ENCODE results near the gene HEXIM1. TPM values are rescaled to one million over a fixed set of nuclear protein-coding genes. Genes with fewer than 3 reads are reported as not detected.

Gene HEXIM1
- total RNA-seq, 2 experiments from 2014 or later = 50.5 to 50.9 TPM

GRCh38 chr17:45144199-45145034, 3.9 kb upstream of the HEXIM1 start:
- Histone ChIP-seq H3K36me3 (ENCODE audit: insufficient read depth, low read length) (peaks cover under 1% of the 10 kb centered on the region), H3K4me1 (ENCODE audit: insufficient read depth, low read length) (peaks cover 52% of the 10 kb centered on the region), H3K4me3 (ENCODE audit: low read length) (peak overlapping the region; percentile 50), H3K27ac (ENCODE audit: low read depth in 1 of 2, low read length in 2 of 2) (peak overlapping the region; percentile 34 to 53), H3K27me3 (ENCODE audit: control insufficient read depth in 1 of 2, insufficient read depth in 2 of 2, low read length in 2 of 2) (no peaks in the 10 kb centered on the region), H3K9me3 (ENCODE audit: control insufficient read depth in 1 of 2, insufficient read depth in 1 of 2, low read length in 2 of 2) (no peaks in the 10 kb centered on the region)
- no peaks in the 10 kb centered on the region for H3K9me3 Mint-ChIP-seq
- intact Hi-C loops (cut with DNase I, micrococcal nuclease) = loop anchor here (5.0 kb wide), 3 partner anchors 82 to 173 kb away; partner anchors contain the start of genes DCAKD (in 1 of the 2), MAP3K14 (in 1 of the 2) and NMT1 (in 1 of the 2)
- ChIA-PET CTCF (interaction anchor here (1.0 to 1.8 kb wide), 2 partner anchors 9 to 17 kb away, joined by 3 to 7 read pairs; partner anchors contain the start of genes ACBD4 and HEXIM2), POLR2A (interaction anchor here (0.7 to 10.9 kb wide), 5 partner anchors 9 to 245 kb away, joined by 3 to 630 read pairs (median 3); partner anchors contain the start of genes ACBD4, EFTUD2 and HEXIM2)
- H3K4me1 Mint-ChIP-seq (ENCODE audit: low read depth) = peaks cover 52% of the 10 kb centered on the region
- H3K27ac Mint-ChIP-seq = peak overlapping the region; percentile 71
- DNase-seq = peak in 4 of 14 experiments; percentile 19 to 54 (median 45)
- ATAC-seq (ENCODE audit: poor library complexity) = no peak
- H3K27me3 Mint-ChIP-seq = peaks cover 8% of the 10 kb centered on the region
- peak overlapping the region; percentile 80 for H3K4me3 Mint-ChIP-seq
- TF ChIP-seq, protein P1, sequence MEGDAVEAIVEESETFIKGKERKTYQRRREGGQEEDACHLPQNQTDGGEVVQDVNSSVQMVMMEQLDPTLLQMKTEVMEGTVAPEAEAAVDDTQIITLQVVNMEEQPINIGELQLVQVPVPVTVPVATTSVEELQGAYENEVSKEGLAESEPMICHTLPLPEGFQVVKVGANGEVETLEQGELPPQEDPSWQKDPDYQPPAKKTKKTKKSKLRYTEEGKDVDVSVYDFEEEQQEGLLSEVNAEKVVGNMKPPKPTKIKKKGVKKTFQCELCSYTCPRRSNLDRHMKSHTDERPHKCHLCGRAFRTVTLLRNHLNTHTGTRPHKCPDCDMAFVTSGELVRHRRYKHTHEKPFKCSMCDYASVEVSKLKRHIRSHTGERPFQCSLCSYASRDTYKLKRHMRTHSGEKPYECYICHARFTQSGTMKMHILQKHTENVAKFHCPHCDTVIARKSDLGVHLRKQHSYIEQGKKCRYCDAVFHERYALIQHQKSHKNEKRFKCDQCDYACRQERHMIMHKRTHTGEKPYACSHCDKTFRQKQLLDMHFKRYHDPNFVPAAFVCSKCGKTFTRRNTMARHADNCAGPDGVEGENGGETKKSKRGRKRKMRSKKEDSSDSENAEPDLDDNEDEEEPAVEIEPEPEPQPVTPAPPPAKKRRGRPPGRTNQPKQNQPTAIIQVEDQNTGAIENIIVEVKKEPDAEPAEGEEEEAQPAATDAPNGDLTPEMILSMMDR (IDR thresholded peaks at IDR 0.05) = no peak
- peaks cover 20% of the 10 kb centered on the region for H3K36me3 Mint-ChIP-seq (ENCODE audit: low read depth)

- ATAC-seq (ENCODE audit: poor library complexity) (no peak), DNase-seq (peak in 1 of 14 experiments; percentile 27)
- H3K4me3 ChIP-seq (ENCODE audit: low read length) = peak overlapping the region; percentile 50
- H3K36me3 ChIP-seq (ENCODE audit: insufficient read depth, low read length) = no peaks in the 10 kb centered on the region
- no peak overlapping the region for H3K27ac ChIP-seq (ENCODE audit: low read depth in 1 of 2, low read length in 2 of 2)
- intact Hi-C loops (cut with DNase I, micrococcal nuclease) = loop anchor here (5.0 kb wide), 3 partner anchors 83 to 172 kb away; partner anchors contain the start of genes DCAKD (in 1 of the 2), MAP3K14 (in 1 of the 2) and NMT1 (in 1 of the 2)
- Mint-ChIP-seq H3K27me3 (peaks cover 8% of the 10 kb centered on the region), H3K27ac (peak overlapping the region; percentile 59), H3K4me1 (ENCODE audit: low read depth) (peaks cover 55% of the 10 kb centered on the region), H3K4me3 (peak overlapping the region; percentile 73), H3K9me3 (no peaks in the 10 kb centered on the region), H3K36me3 (ENCODE audit: low read depth) (peaks cover 26% of the 10 kb centered on the region)
- TF ChIP-seq, protein P1 (IDR thresholded peaks at IDR 0.05) = no peak
- CTCF ChIA-PET = interaction anchor here (0.7 to 1.8 kb wide), 3 partner anchors 10 to 366 kb away, joined by 3 to 14 read pairs (median 5); partner anchors contain the start of genes ACBD4 and HEXIM2
- H3K9me3 ChIP-seq (ENCODE audit: control insufficient read depth in 1 of 2, insufficient read depth in 1 of 2, low read length in 2 of 2) = no peaks in the 10 kb centered on the region
- POLR2A ChIA-PET = interaction anchor here (0.7 to 10.9 kb wide), 4 partner anchors 9 to 246 kb away, joined by 3 to 630 read pairs (median 72); partner anchors contain the start of genes ACBD4, EFTUD2 and HEXIM2
- H3K27me3 ChIP-seq (ENCODE audit: control insufficient read depth in 1 of 2, insufficient read depth in 2 of 2, low read length in 2 of 2) = no peaks in the 10 kb centered on the region
- peaks cover 57% of the 10 kb centered on the region for H3K4me1 ChIP-seq (ENCODE audit: insufficient read depth, low read length)
Observed at GRCh38 chr17:45145035-45145389, 3.3 kb upstream of the HEXIM1 start.

GRCh38 chr17:45146166-45146565, 2.1 kb upstream of the HEXIM1 start:
- CTCF ChIA-PET = interaction anchor here (1.7 kb wide), 1 partner anchor 11 kb away, joined by 14 read pairs; the partner anchor contains the start of gene ACBD4
- DNase-seq = peak in 1 of 14 experiments; percentile 30

More at GRCh38 chr17:45146166-45146565, 2.1 kb upstream of the HEXIM1 start:
- Mint-ChIP-seq H3K27me3 (peaks cover 8% of the 10 kb centered on the region), H3K9me3 (no peaks in the 10 kb centered on the region), H3K27ac (peak overlapping the region; percentile 99), H3K36me3 (ENCODE audit: low read depth) (peaks cover 29% of the 10 kb centered on the region), H3K4me1 (ENCODE audit: low read depth) (peaks cover 64% of the 10 kb centered on the region), H3K4me3 (peak overlapping the region; percentile 94)
- TF ChIP-seq, protein P1 (IDR thresholded peaks at IDR 0.05) = no peak
- Histone ChIP-seq H3K4me3 (ENCODE audit: low read length) (no peak overlapping the region), H3K36me3 (ENCODE audit: insufficient read depth, low read length) (no peaks in the 10 kb centered on the region), H3K4me1 (ENCODE audit: insufficient read depth, low read length) (peaks cover 63% of the 10 kb centered on the region), H3K27me3 (ENCODE audit: control insufficient read depth in 1 of 2, insufficient read depth in 2 of 2, low read length in 2 of 2) (no peaks in the 10 kb centered on the region), H3K27ac (ENCODE audit: low read depth in 1 of 2, low read length in 2 of 2) (no peak overlapping the region), H3K9me3 (ENCODE audit: control insufficient read depth in 1 of 2, insufficient read depth in 1 of 2, low read length in 2 of 2) (no peaks in the 10 kb centered on the region)
- POLR2A ChIA-PET = interaction anchor here (1.1 to 10.9 kb wide), 5 partner anchors 10 to 171 kb away, joined by 6 to 630 read pairs (median 29); partner anchors contain the start of genes ACBD4, FMNL1, HEXIM2 and MAP3K14
- intact Hi-C loops (cut with DNase I, micrococcal nuclease) = loop anchor here (5.0 kb wide), 3 partner anchors 84 to 171 kb away; partner anchors contain the start of genes DCAKD (in 1 of the 2), MAP3K14 (in 1 of the 2) and NMT1 (in 1 of the 2)
- ATAC-seq (ENCODE audit: poor library complexity) = no peak

Data from CD4-positive, alpha-beta T cell (primary cell).